Astrocyte (in vitro differentiated cells and primary cell): ENCODE results near the gene JAZF1. TPM values are rescaled to one million over a fixed set of nuclear protein-coding genes. Genes with fewer than 3 reads are reported as not detected.

Experiments used
- DNase-seq: peaks from one replicate; pipeline ENCODE4 v3.0.0-alpha.2; 2010; ENCODE audit warnings: low read depth
- FAIRE-seq: peaks from 2 replicates; lab custom pipeline; 2011; peaks lifted over from hg19 to GRCh38; lab: Jason Lieb, UNC
- H2AFZ ChIP-seq: 2 replicates; pipeline ENCODE4 v1.6.0; 2012; ENCODE audit warnings: low read depth, low read length, inconsistent platforms
- H3K27ac ChIP-seq: 2 replicates; pipeline ENCODE4 v1.5.1; 2011; ENCODE audit warnings: low read depth, low read length, inconsistent platforms
- H3K27me3 ChIP-seq: 2 replicates; pipeline ENCODE4 v1.6.0; 2011; ENCODE audit warnings: low read length, inconsistent platforms; ENCODE audit not compliant: insufficient read depth
- H3K36me3 ChIP-seq: 2 replicates; pipeline ENCODE4 v1.5.1; 2011; ENCODE audit warnings: low read length, inconsistent platforms; ENCODE audit not compliant: insufficient read depth
- H3K4me1 ChIP-seq: 2 replicates; pipeline ENCODE4 v1.5.1; 2011; ENCODE audit warnings: low read length, inconsistent platforms; ENCODE audit not compliant: insufficient read depth
- H3K4me2 ChIP-seq: 2 replicates; pipeline ENCODE4 v1.6.0; 2012; ENCODE audit warnings: low read length, inconsistent platforms
- H3K4me3 ChIP-seq: 2 replicates; pipeline ENCODE4 v1.5.1; 2011; ENCODE audit warnings: low read depth, mild to moderate bottlenecking, low read length, inconsistent platforms; ENCODE audit not compliant: insufficient read depth
- H3K79me2 ChIP-seq: 2 replicates; pipeline ENCODE4 v1.6.0; 2012; ENCODE audit warnings: mild to moderate bottlenecking, low read length, inconsistent platforms; ENCODE audit not compliant: insufficient read depth
- H3K9ac ChIP-seq: 2 replicates; pipeline ENCODE4 v1.6.0; 2012; ENCODE audit warnings: mild to moderate bottlenecking, low read length, inconsistent platforms
- H3K9me3 ChIP-seq: 2 replicates; pipeline ENCODE4 v1.5.1; 2012; ENCODE audit warnings: low read depth, mild to moderate bottlenecking, low read length, inconsistent platforms; ENCODE audit not compliant: insufficient read depth
- H4K20me1 ChIP-seq: 2 replicates; pipeline ENCODE4 v1.6.0; 2012; ENCODE audit warnings: low read length, inconsistent platforms; ENCODE audit not compliant: insufficient read depth
- H3K27ac Mint-ChIP-seq: one replicate; pipeline ENCODE4 v1.8.0; 2021; ENCODE audit warnings: mild to moderate bottlenecking, mixed read lengths; ENCODE audit not compliant: unreplicated experiment
- H3K27me3 Mint-ChIP-seq: one replicate; pipeline ENCODE4 v1.8.0; 2021; ENCODE audit warnings: low read depth, mixed read lengths; ENCODE audit not compliant: unreplicated experiment
- H3K36me3 Mint-ChIP-seq: one replicate; pipeline ENCODE4 v1.8.0; 2021; ENCODE audit warnings: low read depth, mixed read lengths; ENCODE audit not compliant: unreplicated experiment
- H3K4me1 Mint-ChIP-seq: one replicate; pipeline ENCODE4 v1.8.0; 2021; ENCODE audit warnings: low read depth, mixed read lengths; ENCODE audit not compliant: unreplicated experiment
- H3K4me3 Mint-ChIP-seq: one replicate; pipeline ENCODE4 v1.8.0; 2021; ENCODE audit warnings: mild to moderate bottlenecking, moderate library complexity, mixed read lengths; ENCODE audit not compliant: unreplicated experiment
- H3K9me3 Mint-ChIP-seq: one replicate; pipeline ENCODE4 v1.8.0; 2021; ENCODE audit warnings: mild to moderate bottlenecking, mixed read lengths; ENCODE audit not compliant: unreplicated experiment
- CTCF ChIP-seq: IDR thresholded peaks from 2 replicates; pipeline ENCODE4 v1.5.1; 2011; ENCODE audit warnings: low read depth, mild to moderate bottlenecking, inconsistent platforms, low read length, moderate library complexity; ENCODE audit not compliant: insufficient read depth
- EZH2 ChIP-seq: IDR thresholded peaks from 2 replicates; pipeline ENCODE4 v1.6.1; 2012; ENCODE audit warnings: mild to moderate bottlenecking, low read length, inconsistent platforms; ENCODE audit not compliant: insufficient read depth
- total RNA-seq: library from RNA; stranded (reverse); gene quantifications from 2 replicates; pipeline ENCODE4 v1.2.1, GENCODE V29; 2021

The JAZF1 gene
- total RNA-seq, 1 donor from 2014 or later = 20.1 TPM

- H3K79me2 ChIP-seq = peaks cover 20% of the 10 kb centered on the region
- peak overlapping the region; percentile 82 for H3K4me2 ChIP-seq
- DNase-seq (peak; percentile 97), FAIRE-seq (peak; percentile 85)
- peak overlapping the region; percentile 25 for H3K4me3 ChIP-seq
- Mint-ChIP-seq H3K9me3 (no peaks in the 10 kb centered on the region), H3K4me1 (peaks cover 64% of the 10 kb centered on the region), H3K36me3 (no peaks in the 10 kb centered on the region), H3K27me3 (no peaks in the 10 kb centered on the region), H3K27ac (peak overlapping the region; percentile 96), H3K4me3 (peak overlapping the region; percentile 55)
- no peaks in the 10 kb centered on the region for H4K20me1 ChIP-seq
- H3K4me1 ChIP-seq = peaks cover 34% of the 10 kb centered on the region
- no peaks in the 10 kb centered on the region for H3K36me3 ChIP-seq
- no peak overlapping the region for H2AFZ ChIP-seq
- TF ChIP-seq CTCF (no peak), EZH2 (no peak)
- peak overlapping the region; percentile 65 for H3K9ac ChIP-seq
- H3K27me3 ChIP-seq = no peaks in the 10 kb centered on the region
- no peaks in the 10 kb centered on the region for H3K9me3 ChIP-seq
- H3K27ac ChIP-seq = peak overlapping the region; percentile 87
These were observed 143.2 kb downstream of the JAZF1 start for GRCh38 chr7:28037220-28038010.

DNA sequence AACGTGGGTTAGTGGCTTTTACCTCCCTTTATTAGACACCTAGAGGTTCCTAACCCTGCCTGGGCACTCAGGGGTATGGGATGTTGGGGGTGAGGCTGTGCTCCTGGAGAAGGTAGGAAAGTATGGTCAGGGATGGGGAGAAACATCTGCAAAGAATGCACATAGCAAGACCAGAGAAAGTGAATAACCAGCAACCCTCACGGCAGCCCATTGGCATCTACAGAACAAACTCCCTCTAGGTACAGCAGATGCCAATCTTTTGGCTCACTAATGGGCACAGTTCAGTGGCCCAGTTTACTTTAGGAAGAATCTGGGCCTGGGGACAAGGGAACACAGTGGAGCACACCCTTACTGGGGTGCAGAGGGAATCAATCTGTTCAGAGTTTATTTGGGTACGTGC, 143.9 kb downstream of the JAZF1 start:
- peak overlapping the region; percentile 64 for H3K9ac ChIP-seq
- H2AFZ ChIP-seq = peak overlapping the region; percentile 48
- peak overlapping the region; percentile 25 for H3K4me3 ChIP-seq
- peak overlapping the region; percentile 82 for H3K4me2 ChIP-seq
- FAIRE-seq = no peak
- H3K27me3 ChIP-seq = no peaks in the 10 kb centered on the region
- Mint-ChIP-seq H3K27ac (peak overlapping the region; percentile 96), H3K4me3 (peak overlapping the region; percentile 48), H3K9me3 (no peaks in the 10 kb centered on the region), H3K4me1 (peaks cover 60% of the 10 kb centered on the region), H3K36me3 (no peaks in the 10 kb centered on the region), H3K27me3 (no peaks in the 10 kb centered on the region)
- peak; percentile 26 for DNase-seq
- H3K79me2 ChIP-seq = peaks cover 20% of the 10 kb centered on the region
- H3K36me3 ChIP-seq = no peaks in the 10 kb centered on the region
- peak overlapping the region; percentile 87 for H3K27ac ChIP-seq
- no peaks in the 10 kb centered on the region for H4K20me1 ChIP-seq
- peaks cover 29% of the 10 kb centered on the region for H3K4me1 ChIP-seq
- no peaks in the 10 kb centered on the region for H3K9me3 ChIP-seq
- TF ChIP-seq EZH2 (no peak), CTCF (no peak)

GRCh38 chr7:28033386-28033785, 147.2 kb downstream of the JAZF1 start:
- H3K27ac ChIP-seq = no peak overlapping the region
- no peaks in the 10 kb centered on the region for H3K9me3 Mint-ChIP-seq
- H3K4me1 ChIP-seq = peaks cover 17% of the 10 kb centered on the region
- H3K27ac Mint-ChIP-seq = no peak overlapping the region
- no peaks in the 10 kb centered on the region for H3K36me3 Mint-ChIP-seq
- no peak for DNase-seq
- H3K9me3 ChIP-seq = no peaks in the 10 kb centered on the region
- no peak for FAIRE-seq
- no peak overlapping the region for H3K4me3 ChIP-seq
- H3K79me2 ChIP-seq = peaks cover 11% of the 10 kb centered on the region
- H3K9ac ChIP-seq = no peak overlapping the region
- H3K27me3 ChIP-seq = no peaks in the 10 kb centered on the region
- no peak overlapping the region for H3K4me3 Mint-ChIP-seq
- no peak overlapping the region for H3K4me2 ChIP-seq
- H4K20me1 ChIP-seq = peaks cover 2% of the 10 kb centered on the region
- H3K27me3 Mint-ChIP-seq = no peaks in the 10 kb centered on the region
- no peaks in the 10 kb centered on the region for H3K36me3 ChIP-seq
- peaks cover 35% of the 10 kb centered on the region for H3K4me1 Mint-ChIP-seq
- H2AFZ ChIP-seq = no peak overlapping the region
- no peak for TF ChIP-seq CTCF
- no peak for TF ChIP-seq EZH2
